Measurements from ENCODE around the gene MRPS9.

The MRPS9 gene

GRCh38 chr2:105113616-105114291, 75.9 kb downstream of the MRPS9 start:
- peak in 1 of 42 donors; percentile 22 for DNase-seq
- intact Hi-C loops (cut with DNase I): loop anchor here (5.0 to 10.0 kb wide), 2 partner anchors 71 to 124 kb away; no protein-coding TSS in a partner anchor

DNA sequence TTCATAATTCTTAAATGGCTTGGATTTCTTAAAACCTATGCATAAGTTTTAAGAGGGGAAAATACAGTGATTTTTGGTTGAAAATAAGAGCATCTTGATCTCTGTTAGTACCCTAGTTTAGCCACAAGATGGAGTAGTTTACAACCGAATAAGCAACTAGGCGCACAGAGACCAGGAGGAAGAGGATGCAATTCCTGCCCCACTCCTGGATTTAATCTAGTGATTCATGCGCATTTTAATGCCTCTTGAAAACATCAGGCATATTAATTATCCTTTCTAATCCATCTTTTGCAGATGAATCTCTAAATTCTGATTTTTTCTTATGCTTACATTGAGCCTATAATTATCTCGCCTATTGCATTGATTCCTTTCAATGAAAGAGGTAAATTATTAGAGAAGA, 76.7 kb downstream of the MRPS9 start:
- intact Hi-C loops (cut with DNase I): loop anchor here (5.0 to 10.0 kb wide), 2 partner anchors 70 to 123 kb away; no protein-coding TSS in a partner anchor
- DNase-seq: peak in 7 of 42 donors; percentile 17 to 53 (median 34)

- intact Hi-C loops (cut with DNase I): loop anchor here (10.0 kb wide), 1 partner anchor 68 kb away; no protein-coding TSS in a partner anchor
- DNase-seq: peak in 1 of 42 donors; percentile 29
Measured at GRCh38 chr2:105116348-105116747, 78.5 kb downstream of the MRPS9 start.

GRCh38 chr2:105117565-105117964, 79.7 kb downstream of the MRPS9 start:
- intact Hi-C loops (cut with DNase I): loop anchor here (10.0 kb wide), 1 partner anchor 67 kb away; no protein-coding TSS in a partner anchor
- peak in 1 of 42 donors; percentile 9 for DNase-seq

- peak in 1 of 42 donors; percentile 40 for DNase-seq
- intact Hi-C loops (cut with DNase I): loop anchor here (10.0 kb wide), 1 partner anchor 66 kb away; no protein-coding TSS in a partner anchor
Measured at GRCh38 chr2:105118960-105119359, 81.1 kb downstream of the MRPS9 start.

DNA sequence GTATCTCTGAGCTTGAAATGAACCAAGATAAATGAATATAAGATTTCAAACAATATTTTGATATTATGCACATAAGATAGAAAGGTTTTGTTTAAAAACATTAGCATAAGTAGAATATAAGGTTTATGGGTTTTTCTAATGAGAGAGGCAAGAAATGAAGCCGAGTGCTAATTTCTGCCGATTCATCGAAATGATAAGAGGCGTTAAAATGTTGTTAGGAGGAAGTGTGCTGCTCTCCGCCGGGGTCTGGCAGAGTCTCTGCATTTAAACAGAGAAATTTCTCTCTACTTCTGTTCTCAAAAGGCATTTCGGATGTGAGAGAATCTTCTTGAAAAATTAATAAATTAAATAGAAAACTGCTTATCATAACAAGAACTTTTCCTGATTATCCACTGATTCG, 83.6 kb downstream of the MRPS9 start:
- intact Hi-C loops (cut with DNase I): no loop called here
- DNase-seq: peak in 1 of 42 donors; percentile 17

GRCh38 chr2:105125428-105125827, 87.6 kb downstream of the MRPS9 start:
- intact Hi-C loops (cut with DNase I): no loop called here
- no peak for DNase-seq

DNA sequence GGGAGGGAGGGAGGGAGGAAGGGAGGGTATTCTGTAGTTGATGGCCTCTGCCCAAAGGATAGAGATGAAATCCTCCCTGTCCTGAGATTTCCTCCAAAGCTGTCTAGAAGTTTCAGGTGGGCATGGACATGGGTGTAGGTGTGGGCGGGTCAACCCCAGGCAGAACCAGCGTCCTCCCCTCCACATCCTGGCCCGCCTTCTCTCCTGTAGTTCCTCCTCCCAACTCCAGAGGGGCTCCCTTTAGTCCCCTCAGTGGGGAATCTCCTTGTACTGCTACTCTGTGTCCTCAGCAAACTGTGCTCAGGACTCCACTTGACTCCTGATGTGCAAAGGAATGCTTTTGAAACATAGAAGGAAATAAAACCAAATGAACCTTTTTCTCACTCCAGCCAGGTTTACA, 88.1 kb downstream of the MRPS9 start:
- intact Hi-C loops (cut with DNase I): no loop called here
- no peak for DNase-seq

- DNase-seq: peak in 1 of 42 donors; percentile 30
- intact Hi-C loops (cut with DNase I): no loop called here
Measured at GRCh38 chr2:105126336-105126735, 88.5 kb downstream of the MRPS9 start.

DNA sequence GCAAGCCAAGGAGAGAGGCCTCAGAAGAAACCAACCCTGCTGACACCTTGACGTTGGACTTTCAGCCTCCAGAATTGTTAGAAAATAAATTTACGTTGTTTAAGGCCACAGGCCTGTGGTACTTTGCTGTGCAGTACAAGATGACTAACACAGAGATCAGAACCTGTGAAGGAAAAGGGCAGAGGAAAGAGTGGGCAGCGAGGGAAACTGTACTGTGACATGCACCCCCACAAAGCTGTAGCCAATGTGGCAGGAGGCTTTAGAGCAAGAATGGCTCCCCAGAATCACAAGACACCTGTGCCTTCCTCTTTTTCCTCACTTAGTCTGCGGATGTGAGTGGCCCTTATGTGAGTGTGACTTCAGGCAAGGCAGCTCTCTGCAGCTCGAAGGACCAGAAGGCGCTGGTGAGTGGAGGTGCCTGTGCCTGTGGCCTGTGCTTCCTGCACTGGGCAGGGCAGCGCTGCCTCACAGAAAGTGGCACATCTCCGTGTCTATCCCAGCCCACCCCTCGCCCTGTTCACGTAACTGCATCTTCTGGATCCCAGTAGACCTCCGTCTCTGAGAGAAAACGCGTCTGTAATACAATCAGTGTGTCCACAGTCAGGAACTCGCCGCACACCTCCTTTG, 89.5 kb downstream of the MRPS9 start:
- intact Hi-C loops (cut with DNase I): no loop called here
- DNase-seq: peak in 1 of 42 donors; percentile 31

GRCh38 chr2:105129722-105130232, 91.9 kb downstream of the MRPS9 start:
- DNase-seq: peak in 1 of 42 donors; percentile 29
- intact Hi-C loops (cut with DNase I): no loop called here

DNA sequence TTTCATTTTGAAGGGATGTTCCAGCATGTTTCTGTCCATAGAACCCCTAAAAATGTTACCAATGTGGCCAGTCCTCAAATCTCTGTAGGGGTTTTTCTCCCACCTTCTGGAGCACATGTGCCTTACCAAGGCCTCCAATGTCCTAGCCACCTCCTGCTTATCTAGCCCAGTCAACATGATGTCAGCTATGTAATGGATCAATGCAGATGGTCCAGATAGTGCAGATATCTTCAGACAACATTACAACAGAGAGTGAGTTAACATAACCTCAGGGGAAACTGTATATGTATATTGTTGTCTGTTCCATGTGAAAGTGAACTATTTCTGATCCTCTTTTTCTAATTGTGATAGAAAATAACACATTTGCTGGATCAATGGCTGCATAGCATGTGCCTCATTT, 92.7 kb downstream of the MRPS9 start:
- no peak for DNase-seq

DNA sequence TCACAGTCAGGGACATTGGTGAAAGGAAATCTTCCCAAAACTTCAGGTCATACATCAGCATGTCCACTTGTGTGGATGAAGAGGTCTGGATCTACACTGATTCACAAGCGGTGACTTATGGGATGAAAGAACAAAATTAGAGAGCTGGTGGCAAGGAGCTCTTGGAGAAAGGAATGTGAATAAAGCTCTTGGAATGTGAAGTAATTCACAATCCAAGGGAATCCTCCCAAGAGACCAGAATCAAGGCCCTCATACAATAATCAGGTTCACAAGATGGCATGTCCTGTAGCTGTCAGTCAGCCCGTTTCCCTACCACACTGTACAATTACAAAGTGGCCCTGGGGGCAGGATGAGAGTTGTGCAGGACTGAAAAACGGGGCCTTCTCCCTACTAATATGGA, 96.2 kb downstream of the MRPS9 start:
- intact Hi-C loops (cut with DNase I): no loop called here

More for the DNA sequence above, 92.7 kb downstream of the MRPS9 start:
- intact Hi-C loops (cut with DNase I): no loop called here

GRCh38 chr2:105135436-105135835, 97.6 kb downstream of the MRPS9 start:
- no peak for DNase-seq
- intact Hi-C loops (cut with DNase I): no loop called here

More for the DNA sequence above, 96.2 kb downstream of the MRPS9 start:
- DNase-seq: peak in 1 of 42 donors; percentile 21

GRCh38 chr2:105136394-105136793, 98.5 kb downstream of the MRPS9 start:
- intact Hi-C loops (cut with DNase I): no loop called here
- peak in 1 of 42 donors; percentile 22 for DNase-seq

DNA sequence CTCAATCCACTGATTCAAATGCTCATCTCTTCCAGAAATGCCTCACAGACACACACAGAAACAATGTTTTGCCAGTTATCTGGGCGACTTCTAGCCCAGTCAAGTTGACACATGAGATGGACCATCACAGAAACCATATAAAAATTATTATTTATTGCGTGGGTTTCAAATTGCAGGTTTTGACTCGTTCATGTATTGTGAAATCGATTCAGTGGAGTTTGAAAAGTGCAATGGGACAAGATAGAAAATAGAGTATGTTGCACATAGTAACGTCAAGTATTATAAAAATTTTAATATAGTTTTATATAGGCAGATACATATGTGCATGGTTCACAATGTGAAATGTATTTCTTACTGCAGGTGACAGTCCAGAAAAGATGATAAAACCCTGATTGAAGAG, 100.8 kb downstream of the MRPS9 start:
- intact Hi-C loops (cut with DNase I): no loop called here
- DNase-seq: no peak

DNA sequence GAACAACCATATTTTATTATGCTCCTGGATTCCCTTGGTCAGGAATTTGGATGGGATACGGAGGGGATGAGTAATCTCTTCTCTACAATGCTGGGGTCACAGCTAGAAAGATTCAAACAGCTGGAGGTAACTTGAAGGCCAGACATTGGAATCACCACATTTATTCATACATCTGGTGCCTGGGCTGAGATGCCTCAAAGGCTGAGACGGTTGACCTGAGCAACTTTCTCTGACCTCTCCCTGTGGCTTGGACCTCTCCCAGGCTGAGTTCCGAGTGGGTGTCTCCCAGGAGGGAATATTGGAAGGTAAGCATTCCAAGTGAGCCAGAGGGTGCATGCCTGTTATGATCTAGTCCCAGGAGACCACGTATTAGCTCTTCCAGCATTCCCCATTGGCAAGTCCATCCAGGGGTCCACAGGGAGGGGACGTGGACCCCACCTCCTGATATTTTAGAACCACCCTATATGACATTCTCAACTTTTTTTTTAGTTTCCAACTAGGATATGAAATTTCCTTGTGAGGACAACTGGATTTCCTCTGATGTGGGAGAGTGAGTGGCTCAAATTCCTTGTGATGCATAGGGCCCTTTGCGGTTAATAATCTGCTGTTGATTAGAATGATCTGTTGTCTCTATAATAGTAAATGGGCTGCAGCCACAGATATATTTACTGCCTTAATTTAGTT, 101.8 kb downstream of the MRPS9 start:
- DNase-seq: peak in 1 of 42 donors; percentile 28
- intact Hi-C loops (cut with DNase I): no loop called here

GRCh38 chr2:105140240-105140568, 102.3 kb downstream of the MRPS9 start:
- no peak for DNase-seq

DNA sequence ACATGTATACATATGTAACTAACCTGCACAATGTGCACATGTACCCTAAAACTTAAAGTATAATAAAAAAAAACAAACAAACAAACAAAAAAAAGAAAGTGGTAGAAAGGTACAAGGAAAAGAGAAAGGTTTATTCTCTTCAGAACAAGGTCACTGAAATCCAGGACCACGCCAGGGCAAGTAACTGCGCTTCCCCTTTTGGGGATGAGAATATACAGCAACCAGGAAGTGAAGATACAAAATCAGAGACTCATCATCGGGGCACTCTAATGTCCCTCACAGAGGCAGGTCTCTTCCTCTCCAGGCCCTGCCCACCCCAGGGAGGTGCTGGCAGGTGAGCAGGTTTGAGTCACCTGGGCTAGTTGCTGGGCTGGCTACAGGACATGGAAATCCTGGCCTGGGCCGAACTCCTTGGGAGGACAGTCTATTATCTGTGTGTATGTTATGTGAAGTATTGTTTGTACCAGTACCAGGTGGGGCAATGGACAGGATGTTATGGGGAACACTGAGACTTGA, 103.3 kb downstream of the MRPS9 start:
- intact Hi-C loops (cut with DNase I): no loop called here
- DNase-seq: peak in 1 of 42 donors; percentile 42

More at GRCh38 chr2:105140240-105140568, 102.3 kb downstream of the MRPS9 start:
- intact Hi-C loops (cut with DNase I): no loop called here

All from head of caudate nucleus (tissue), 42 donors.